NOMO-1 (cell line): ENCODE results near the gene POLR2F.
"Not testable (repeated sequence)": the region's sequence is repeated elsewhere in the genome, so short reads cannot be mapped to it uniquely, and the experiment has no call there.

Experiments used
- DNase-seq, 2 experiments: peaks; one replicate each; lab custom pipeline; 2025; ENCODE audit not compliant: unreplicated experiment in 2 of 2; lab: John Stamatoyannopoulos, UW

The POLR2F gene

GRCh38 chr22:37947142-37947795 lies 6.2 kb upstream of the POLR2F start:
- DNase-seq: not testable (repeated sequence)

- no peak for DNase-seq
Measured at GRCh38 chr22:37951305-37951704, 2.2 kb upstream of the POLR2F start.

- not testable (repeated sequence) for DNase-seq
Measured at GRCh38 chr22:37952629-37953028, 870 bp upstream of the POLR2F start.

GRCh38 chr22:37953062-37953436 lies 450 bp upstream of the POLR2F start:
- peak in 1 of 2 experiments; percentile 63 for DNase-seq

GRCh38 chr22:37954686-37955085 lies 1.2 kb downstream of the POLR2F start:
- no peak for DNase-seq

GRCh38 chr22:37955825-37956397 lies 2.4 kb downstream of the POLR2F start:
- DNase-seq: not testable (repeated sequence)

GRCh38 chr22:37957232-37957631 lies 3.7 kb downstream of the POLR2F start:
- DNase-seq: no peak

- DNase-seq: no peak
Measured at GRCh38 chr22:37959231-37959825, 5.8 kb downstream of the POLR2F start.

- no peak for DNase-seq
Measured at GRCh38 chr22:37961062-37961461, 7.6 kb downstream of the POLR2F start.

- no peak for DNase-seq
Measured at GRCh38 chr22:37965940-37966664, 12.6 kb downstream of the POLR2F start.

- no peak for DNase-seq
Measured at GRCh38 chr22:37967147-37967546, 13.6 kb downstream of the POLR2F start.

GRCh38 chr22:37967637-37968451 lies 14.3 kb downstream of the POLR2F start:
- DNase-seq: no peak

GRCh38 chr22:37968452-37969251 lies 15.2 kb downstream of the POLR2F start:
- no peak for DNase-seq

GRCh38 chr22:37970864-37971263 lies 17.4 kb downstream of the POLR2F start:
- DNase-seq: no peak

GRCh38 chr22:37971475-37972434 lies 18.3 kb downstream of the POLR2F start:
- no peak for DNase-seq

GRCh38 chr22:37972527-37972926 lies 19.0 kb downstream of the POLR2F start:
- no peak for DNase-seq

- no peak for DNase-seq
Measured at GRCh38 chr22:37973271-37974170, 20.0 kb downstream of the POLR2F start.

- DNase-seq: no peak
Measured at GRCh38 chr22:37975153-37975552, 21.7 kb downstream of the POLR2F start.
